HG03108 (cell line): ENCODE measurements around the gene PSD2.

Experiments
- ATAC-seq: cut with Tn5 transposase; IDR thresholded peaks from one replicate; pipeline ENCODE4 v1.9.1; 2021; ENCODE audit warnings: moderate library complexity; ENCODE audit not compliant: unreplicated experiment

Gene PSD2

DNA sequence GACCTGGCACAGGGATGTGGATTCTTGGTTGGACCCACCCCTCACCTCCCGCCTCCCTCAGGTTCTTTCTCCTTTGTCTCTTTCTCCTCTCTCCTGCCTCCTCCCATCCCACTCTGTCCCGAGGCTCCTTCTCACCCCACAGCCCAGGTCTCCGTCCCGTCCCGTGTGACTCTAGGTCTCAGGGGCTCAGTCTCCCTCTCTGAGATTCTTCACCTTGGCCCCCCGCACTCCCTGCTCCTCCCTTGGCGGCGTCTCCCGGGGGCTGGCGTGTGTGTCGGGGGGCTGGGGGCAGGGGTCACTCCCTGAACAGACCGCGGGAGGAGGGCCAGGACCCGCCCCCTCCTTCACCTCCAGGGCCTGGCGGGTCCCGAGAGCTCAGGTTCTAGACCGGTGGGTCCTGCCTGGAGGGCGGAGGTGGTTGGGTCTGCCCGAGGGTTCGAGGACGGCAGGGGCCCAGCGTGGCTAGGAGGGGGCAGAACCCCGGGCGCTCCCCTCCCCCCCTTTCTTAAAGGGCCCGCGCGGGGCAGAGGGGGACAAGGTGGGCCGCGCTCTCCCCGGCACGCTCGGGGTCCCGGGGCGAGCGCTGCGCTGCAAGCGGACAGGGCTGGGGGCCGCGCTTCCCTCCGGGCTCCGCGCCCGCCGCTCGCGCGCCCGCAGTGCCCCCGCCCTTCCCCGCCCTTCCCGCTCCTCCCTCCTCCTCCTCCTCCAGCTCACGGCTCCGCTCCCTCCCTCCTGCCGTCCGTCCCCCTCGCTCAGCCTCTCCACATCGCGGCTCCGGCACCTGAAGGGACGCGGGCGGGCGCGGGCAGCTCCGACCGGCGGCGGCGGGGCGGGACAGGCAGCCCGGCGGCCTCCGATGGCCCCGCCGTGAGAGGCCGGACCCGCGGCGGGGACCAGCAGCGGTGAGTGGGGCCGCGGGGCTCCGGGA lies at the start of gene PSD2:
TSS of gene PSD2 (plus strand) at position 735 of the 928 bp plus-strand sequence. CDS start 13,633 bp downstream, outside the sequence.
- no peak for ATAC-seq

- ATAC-seq, result peak; percentile 36
These were observed 48.7 kb upstream of the PSD2 start for GRCh38 chr5:139746691-139747582.

- ATAC-seq, result no peak
These were observed 47.8 kb upstream of the PSD2 start for GRCh38 chr5:139747583-139748504.

GRCh38 chr5:139748505-139748826 lies 47.1 kb upstream of the PSD2 start:
- ATAC-seq, result no peak

DNA sequence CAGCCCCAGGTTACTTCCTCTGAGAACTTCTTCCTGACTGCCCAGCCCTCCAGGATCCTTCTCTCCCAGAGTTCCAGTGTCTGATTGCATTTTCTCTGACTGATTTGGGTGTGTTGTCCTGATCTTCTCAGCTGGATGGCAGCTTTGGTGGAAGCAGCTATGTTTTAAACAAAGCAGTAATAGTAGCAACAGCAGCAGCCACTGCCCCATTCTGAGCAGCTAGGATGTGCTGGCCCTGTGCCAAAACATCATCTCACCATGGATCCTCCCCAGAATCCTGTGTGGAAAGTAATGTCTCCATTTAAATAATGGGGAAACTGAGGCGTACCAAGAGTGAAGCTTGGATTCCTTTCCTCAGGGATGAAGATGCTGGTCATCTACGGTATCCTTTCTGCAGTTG lies 46.4 kb upstream of the PSD2 start:
- ATAC-seq, result no peak

DNA sequence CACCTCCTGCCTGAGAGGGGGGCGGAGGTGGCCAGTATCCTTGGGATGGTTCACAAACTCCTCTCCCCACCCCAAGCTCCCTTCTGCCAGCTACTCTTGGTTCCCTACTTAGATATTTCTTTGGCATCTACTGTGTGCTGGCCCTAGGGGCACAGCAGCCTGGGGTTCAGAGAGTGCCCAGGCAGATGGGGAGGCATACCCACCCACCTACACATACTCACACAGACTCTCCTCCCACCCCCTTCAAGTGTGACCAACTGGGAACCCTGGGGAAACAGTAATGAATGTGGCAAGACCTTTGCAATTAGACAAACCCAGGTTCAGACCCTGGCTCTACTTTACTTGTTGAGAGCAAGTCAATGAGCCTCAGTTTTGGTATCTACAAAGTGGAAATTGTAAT lies 44.4 kb upstream of the PSD2 start:
- no peak for ATAC-seq

- ATAC-seq, result no peak
These were observed 42.8 kb upstream of the PSD2 start for GRCh38 chr5:139752506-139753473.

GRCh38 chr5:139755892-139756671 lies 39.5 kb upstream of the PSD2 start:
- no peak for ATAC-seq

GRCh38 chr5:139756971-139757370 lies 38.6 kb upstream of the PSD2 start:
- ATAC-seq, result no peak

- no peak for ATAC-seq
These were observed 37.7 kb upstream of the PSD2 start for GRCh38 chr5:139757727-139758509.

GRCh38 chr5:139758510-139759075 lies 37.0 kb upstream of the PSD2 start:
- no peak for ATAC-seq

- no peak for ATAC-seq
These were observed 36.3 kb upstream of the PSD2 start for GRCh38 chr5:139759219-139759721.

DNA sequence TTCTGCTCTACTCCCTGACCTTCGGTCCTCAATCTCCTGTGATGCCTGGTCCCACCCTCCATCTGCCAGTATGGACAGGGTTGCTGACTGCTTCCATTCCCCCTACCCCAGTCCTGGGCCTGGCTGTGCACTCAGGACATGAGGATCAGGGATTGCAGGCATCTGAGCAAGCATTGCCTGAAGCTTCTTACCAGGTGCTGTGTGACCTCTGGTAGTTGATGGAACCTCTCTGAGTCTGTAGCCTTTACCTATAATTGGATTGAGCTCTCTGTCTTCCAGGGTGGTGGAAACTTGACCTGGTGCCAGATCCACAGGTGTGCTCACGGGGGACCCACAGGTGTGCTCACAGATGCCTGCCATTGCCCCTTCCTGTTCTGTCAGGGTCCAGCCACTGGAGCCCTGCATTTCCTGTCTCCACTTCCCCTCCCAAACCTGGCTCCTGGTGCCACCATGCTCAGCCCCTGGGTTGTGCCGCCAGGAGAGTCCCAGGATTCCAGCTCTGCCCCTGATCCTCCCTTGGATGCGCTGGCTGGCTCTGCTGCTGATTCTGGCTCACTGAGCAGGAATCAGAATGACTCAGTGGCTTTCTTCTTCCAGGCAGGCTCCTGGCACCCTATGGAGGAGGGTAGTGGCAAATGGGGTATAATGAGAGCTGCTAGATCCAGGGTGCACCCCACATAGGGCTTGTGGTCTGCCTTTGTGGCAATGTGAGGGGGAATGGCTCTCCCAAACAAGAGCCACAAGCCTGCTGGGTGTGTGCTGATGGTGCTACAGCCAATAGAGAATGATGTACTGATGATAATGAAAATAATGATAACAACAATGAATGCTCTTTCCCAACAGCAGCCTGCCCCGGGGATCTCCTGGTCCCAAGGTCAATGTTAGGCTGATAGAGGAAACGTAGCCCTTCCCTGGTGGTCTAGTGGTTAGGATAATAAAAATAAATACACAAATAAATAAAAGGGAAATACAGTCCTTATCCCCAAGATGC lies 35.2 kb upstream of the PSD2 start:
- ATAC-seq, result no peak

DNA sequence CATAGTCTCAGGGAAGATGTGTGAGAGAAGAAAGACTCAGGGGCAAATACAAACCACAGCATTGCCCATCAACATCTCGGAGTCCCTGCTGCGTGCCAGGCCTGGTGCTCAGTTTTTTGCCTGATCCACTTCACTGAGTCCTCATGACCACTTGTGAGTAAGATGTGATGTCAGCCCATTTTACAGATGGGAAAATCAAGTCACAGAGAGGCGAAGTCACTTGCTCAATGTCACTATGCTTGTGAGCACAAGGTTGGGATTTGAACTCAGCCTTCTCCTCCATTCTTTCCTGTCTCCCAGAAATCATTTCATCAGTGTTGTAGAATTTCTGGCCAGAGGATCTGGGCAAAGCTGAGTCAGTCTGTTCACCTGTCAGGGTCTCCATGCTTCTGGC lies 34.6 kb upstream of the PSD2 start:
- no peak for ATAC-seq

- no peak for ATAC-seq
These were observed 34.1 kb upstream of the PSD2 start for GRCh38 chr5:139761501-139761900.

DNA sequence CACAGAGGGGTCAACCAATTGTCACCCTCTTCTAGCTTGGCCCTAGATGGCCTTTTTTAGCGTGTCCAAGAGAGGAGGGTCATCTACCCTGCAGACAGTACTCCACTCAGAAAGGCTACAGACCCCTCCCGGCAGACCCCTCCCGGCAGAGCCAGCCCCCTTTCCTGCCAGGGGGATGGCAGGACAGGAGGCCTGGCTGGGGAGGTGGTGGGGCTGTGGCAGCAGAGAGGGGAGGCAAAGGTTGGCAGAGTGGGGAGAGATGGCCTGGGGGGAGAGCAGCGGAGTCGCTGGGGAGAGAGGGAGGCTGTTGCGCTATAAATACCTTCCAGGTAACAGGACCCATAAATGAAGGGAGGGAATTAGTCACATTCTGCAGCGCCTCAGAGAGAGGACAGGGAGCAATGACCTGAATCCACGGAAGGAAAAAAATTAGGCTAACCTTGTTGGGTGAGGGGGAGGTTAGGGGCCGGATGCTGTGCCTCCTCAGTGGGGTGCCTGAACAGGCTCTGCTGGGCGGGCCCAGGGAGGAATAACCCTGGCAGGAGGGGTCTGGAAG lies 32.9 kb upstream of the PSD2 start:
- ATAC-seq, result no peak
